ENCODE data around the gene MCC.

DNA sequence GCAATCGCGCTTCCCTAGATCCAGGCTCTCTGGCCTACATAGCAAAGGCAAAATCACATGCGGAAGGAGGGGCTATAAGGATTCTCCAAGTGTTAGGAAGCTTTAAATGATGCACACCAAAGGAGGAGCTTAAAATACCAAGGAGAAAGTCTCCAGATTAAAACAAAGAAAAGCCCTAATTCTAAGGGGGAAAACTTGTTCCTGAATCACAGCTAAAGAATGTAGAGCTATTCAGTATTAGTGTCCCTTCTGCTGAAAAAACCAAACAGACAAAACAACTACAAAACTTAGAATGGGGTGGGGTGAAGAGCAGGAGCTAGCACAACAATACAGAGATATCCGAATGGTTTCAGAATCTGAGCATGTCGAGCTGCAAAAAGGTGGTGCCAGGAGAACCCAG, 297.9 kb downstream of the MCC start:
- TF ChIP-seq, protein P1, sequence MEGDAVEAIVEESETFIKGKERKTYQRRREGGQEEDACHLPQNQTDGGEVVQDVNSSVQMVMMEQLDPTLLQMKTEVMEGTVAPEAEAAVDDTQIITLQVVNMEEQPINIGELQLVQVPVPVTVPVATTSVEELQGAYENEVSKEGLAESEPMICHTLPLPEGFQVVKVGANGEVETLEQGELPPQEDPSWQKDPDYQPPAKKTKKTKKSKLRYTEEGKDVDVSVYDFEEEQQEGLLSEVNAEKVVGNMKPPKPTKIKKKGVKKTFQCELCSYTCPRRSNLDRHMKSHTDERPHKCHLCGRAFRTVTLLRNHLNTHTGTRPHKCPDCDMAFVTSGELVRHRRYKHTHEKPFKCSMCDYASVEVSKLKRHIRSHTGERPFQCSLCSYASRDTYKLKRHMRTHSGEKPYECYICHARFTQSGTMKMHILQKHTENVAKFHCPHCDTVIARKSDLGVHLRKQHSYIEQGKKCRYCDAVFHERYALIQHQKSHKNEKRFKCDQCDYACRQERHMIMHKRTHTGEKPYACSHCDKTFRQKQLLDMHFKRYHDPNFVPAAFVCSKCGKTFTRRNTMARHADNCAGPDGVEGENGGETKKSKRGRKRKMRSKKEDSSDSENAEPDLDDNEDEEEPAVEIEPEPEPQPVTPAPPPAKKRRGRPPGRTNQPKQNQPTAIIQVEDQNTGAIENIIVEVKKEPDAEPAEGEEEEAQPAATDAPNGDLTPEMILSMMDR (IDR thresholded peaks at IDR 0.05): no peak
- TF ChIP-seq POLR2A (IDR thresholded peaks at IDR 0.05): no peak
